GM19438 (cell line): ENCODE measurements around the gene TMPRSS4.
A peak's percentile ranks its signal among the peaks of the same experiment; 100 is the strongest.

Experiments
- ATAC-seq: cut with Tn5 transposase; IDR thresholded peaks from one replicate; pipeline ENCODE4 v1.9.1; 2021; ENCODE audit warnings: low read depth; ENCODE audit not compliant: unreplicated experiment

TMPRSS4 gene

DNA sequence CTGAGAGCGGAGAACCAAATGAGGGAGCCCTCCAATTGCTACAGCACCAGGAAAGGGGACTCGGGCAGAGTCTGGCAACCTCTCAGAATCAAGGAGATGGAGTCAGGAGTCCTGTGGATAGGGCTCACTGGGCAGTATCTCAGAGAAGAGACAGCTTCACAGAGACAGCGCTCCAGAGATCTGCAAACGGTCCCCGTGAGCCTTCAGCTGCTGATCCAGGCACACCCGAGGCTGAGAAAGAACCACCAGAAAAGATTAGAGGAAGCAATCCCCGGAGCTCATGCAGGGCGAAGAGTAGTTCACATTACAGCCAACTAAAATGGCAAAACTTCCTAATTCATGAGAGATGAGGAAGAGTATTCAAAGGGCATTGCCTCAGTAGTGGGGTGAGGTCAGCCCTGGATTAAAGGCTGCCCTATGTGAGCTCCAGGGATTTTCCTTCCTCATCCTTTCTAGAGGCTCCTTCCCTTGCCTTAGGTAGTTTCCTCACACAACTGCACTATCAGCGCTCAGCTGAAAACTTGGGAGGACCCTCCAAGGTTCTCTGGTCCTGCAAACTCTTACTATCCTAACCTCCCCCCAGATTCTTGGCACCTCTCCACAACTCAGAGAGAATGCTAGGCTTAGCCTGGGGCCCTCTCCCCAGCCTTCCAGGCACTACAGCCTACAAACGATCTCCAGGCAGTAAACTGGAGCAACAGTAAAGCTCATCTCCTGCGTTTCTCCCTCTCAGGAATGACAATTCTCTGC is 52.0 kb downstream of the TMPRSS4 start:
- ATAC-seq, result no peak

- ATAC-seq, result no peak
Measured at GRCh38 chr11:118129471-118130172, 52.7 kb downstream of the TMPRSS4 start.

DNA sequence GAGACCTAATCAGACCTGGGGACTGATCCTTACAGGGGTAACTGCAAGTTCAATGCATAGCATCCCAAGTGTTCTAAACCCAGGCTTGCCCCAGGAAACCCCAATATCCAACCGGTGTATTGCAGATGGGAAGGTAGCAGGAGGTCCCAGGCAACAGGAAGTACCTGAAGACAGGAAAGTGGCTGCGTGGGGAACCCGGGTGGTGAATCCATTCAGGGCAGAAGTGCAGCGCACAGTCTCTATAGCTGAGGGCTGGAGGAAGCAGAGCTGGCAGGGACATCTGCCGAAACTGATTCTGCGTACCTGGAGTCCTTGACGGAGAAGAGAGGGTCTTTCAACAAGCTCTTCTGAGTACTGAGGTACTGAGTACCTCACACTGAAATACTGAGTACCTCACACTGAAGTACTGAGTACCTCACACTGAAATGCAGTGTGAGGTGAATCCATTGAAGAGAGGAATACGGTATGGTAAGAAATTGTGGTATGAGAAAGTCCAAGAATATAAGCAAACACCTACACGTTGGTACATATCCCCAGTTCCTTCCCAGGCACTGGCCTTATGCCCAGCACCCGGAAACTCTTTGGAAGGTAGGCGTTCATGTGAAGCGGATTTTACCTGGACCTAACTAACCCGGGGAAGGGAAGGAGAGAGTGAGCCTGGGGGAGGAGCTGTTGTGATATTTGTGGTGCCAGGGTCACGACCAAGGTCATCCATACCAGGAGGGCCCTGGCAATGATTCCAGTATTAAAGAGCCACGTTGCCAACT is 55.7 kb downstream of the TMPRSS4 start:
- ATAC-seq, result no peak

- no peak for ATAC-seq
Measured at GRCh38 chr11:118133816-118134215, 56.9 kb downstream of the TMPRSS4 start.

- ATAC-seq, result no peak
Measured at GRCh38 chr11:118135051-118135795, 58.3 kb downstream of the TMPRSS4 start.

GRCh38 chr11:118135796-118136165 is 58.9 kb downstream of the TMPRSS4 start:
- no peak for ATAC-seq

GRCh38 chr11:118136341-118136740 is 59.5 kb downstream of the TMPRSS4 start:
- ATAC-seq, result no peak

DNA sequence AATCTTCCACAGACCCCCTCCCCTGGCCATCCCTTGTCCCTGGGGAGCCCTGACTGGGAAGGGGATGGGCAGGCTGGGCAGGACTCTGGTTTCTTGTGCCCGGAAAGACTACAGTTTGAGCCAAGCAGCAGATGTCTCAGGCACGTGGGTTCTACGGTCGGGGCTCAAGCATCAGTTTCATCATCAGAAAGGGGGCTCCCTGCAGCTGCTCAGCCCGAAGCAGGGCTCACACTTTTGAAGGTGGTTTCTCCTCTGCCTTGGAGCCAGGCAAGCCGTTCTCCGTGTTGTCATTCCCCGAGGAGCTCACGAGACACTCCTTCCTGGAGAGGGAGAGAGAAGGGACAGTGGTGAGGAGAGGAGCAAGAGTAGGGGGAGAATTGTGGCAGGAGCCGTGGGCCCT is 59.9 kb downstream of the TMPRSS4 start:
- ATAC-seq, result no peak

GRCh38 chr11:118138839-118139420 is 62.1 kb downstream of the TMPRSS4 start:
- no peak for ATAC-seq

DNA sequence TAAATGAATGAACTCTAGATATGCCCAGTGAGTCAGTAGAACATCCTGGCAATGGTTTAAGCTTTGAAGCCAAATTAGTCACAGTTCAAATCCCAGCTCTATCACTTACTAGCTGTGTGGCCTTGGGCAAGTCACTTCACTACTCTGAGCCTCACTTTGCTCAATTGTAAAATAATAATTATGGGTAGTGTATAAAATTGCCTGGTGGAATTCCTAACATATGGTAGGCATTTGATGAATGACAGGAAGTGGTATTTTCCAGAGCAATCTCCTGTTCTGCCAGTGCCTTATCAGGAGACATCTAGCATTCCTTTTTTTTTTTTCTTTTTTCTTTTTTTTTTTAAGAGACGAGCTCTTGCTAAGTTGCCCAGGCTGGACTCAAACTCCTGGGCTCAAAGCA is 62.7 kb downstream of the TMPRSS4 start:
- ATAC-seq, result no peak

- no peak for ATAC-seq
Measured at GRCh38 chr11:118142081-118142480, 65.2 kb downstream of the TMPRSS4 start.

DNA sequence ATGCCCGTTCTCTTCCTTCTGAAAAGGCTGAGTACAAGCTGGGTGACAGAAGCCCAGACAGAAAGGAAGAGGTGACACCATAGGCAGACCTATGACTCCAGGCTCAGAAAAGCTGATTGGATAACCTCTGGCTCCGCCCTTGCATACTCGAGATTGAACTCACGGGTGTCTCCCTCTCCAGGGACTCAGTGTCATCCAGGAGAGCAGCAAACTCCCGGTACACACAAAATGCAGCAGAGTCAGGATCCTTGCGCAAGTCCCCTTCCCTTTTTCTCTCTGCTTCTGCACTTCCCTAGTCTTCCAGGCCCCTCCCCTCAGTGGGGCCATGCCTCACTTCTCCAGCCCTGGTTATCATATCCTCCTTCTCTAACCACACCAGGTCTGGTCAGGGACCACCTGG is 65.9 kb downstream of the TMPRSS4 start:
- no peak for ATAC-seq

- ATAC-seq, result no peak
Measured at GRCh38 chr11:118143661-118144185, 66.8 kb downstream of the TMPRSS4 start.

- ATAC-seq, result no peak
Measured at GRCh38 chr11:118144301-118145268, 67.7 kb downstream of the TMPRSS4 start.

GRCh38 chr11:118145285-118146227 is 68.7 kb downstream of the TMPRSS4 start:
- peak; percentile 88 for ATAC-seq

GRCh38 chr11:118146554-118146953 is 69.7 kb downstream of the TMPRSS4 start:
- ATAC-seq, result no peak

DNA sequence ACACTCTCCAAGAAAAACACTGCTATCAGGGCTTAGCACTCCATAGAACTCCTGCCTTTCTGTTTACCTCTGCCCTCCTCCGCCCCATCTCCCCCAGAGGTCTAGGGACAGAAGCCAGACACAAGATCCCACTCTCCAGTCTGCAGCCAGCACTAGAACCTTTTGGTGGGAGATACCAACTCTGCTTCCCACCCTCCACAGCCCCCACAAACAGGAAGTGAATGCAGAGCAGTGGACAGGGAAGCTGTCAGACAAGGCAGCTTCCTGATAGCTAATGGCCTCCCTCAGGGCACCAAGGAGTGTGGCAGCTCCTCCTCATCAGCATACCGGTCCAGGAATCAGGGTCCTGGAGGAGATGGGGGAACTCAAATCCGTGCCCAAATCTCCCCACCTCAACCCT is 70.6 kb downstream of the TMPRSS4 start:
- no peak for ATAC-seq

GRCh38 chr11:118148240-118148639 is 71.4 kb downstream of the TMPRSS4 start:
- no peak for ATAC-seq
